GM10266 (cell line): ENCODE data around the gene SLMAP.

Experiments used
- DNase-seq: peaks from one replicate; pipeline ENCODE4 v3.0.0; 2012; ENCODE audit errors: extremely low spot score
- CTCF ChIP-seq: IDR thresholded peaks from 2 replicates; pipeline ENCODE4 v1.5.1; 2012; ENCODE audit warnings: mild to moderate bottlenecking, low read depth; ENCODE audit not compliant: control insufficient read depth, insufficient read depth; ENCODE audit errors: missing control alignments

Gene SLMAP

GRCh38 chr3:57952208-57952631 lies 196.1 kb downstream of the SLMAP start:
- TF ChIP-seq CTCF: no peak
- DNase-seq: no peak

GRCh38 chr3:57952651-57953050 lies 196.5 kb downstream of the SLMAP start:
- no peak for DNase-seq

GRCh38 chr3:57953576-57953975 lies 197.5 kb downstream of the SLMAP start:
- DNase-seq: no peak
- TF ChIP-seq CTCF: no peak

More at GRCh38 chr3:57952651-57953050, 196.5 kb downstream of the SLMAP start:
- TF ChIP-seq CTCF: no peak

- DNase-seq: no peak
- no peak for TF ChIP-seq CTCF
Measured at GRCh38 chr3:57956119-57956832, 200.2 kb downstream of the SLMAP start.

GRCh38 chr3:57956833-57957174 lies 200.7 kb downstream of the SLMAP start:
- no peak for TF ChIP-seq CTCF

GRCh38 chr3:57957824-57958223 lies 201.7 kb downstream of the SLMAP start:
- no peak for TF ChIP-seq CTCF
- DNase-seq: no peak

More at GRCh38 chr3:57956833-57957174, 200.7 kb downstream of the SLMAP start:
- no peak for DNase-seq

GRCh38 chr3:57958642-57959422 lies 202.7 kb downstream of the SLMAP start:
- DNase-seq: no peak
- no peak for TF ChIP-seq CTCF
